ENCODE data around the gene ANK2. TPM values are rescaled to one million over a fixed set of nuclear protein-coding genes. Genes with fewer than 3 reads are reported as not detected.

Gene ANK2
- total RNA-seq, 1 experiment from 2014 or later = 5.5 TPM

- Histone ChIP-seq H3K4me3 (ENCODE audit: low read depth in 2 of 2, low read length in 2 of 2) (no peak overlapping the region), H3K4me1 (ENCODE audit: control insufficient read depth, insufficient read depth, low read length) (no peaks in the 10 kb centered on the region), H3K27me3 (ENCODE audit: control insufficient read depth, insufficient read depth, low read length) (no peaks in the 10 kb centered on the region), H3K36me3 (ENCODE audit: control insufficient read depth, insufficient read depth, low read length) (no peaks in the 10 kb centered on the region), H3K9me3 (ENCODE audit: control insufficient read depth, insufficient read depth, low read depth, low read length) (no peaks in the 10 kb centered on the region), H3K27ac (ENCODE audit: low read length) (no peak overlapping the region)
- intact Hi-C loops (cut with micrococcal nuclease; ENCODE audit: unreplicated experiment) (no loop called here), in situ Hi-C loops (cut with HindIII; ENCODE audit: low pct_unique_long_range_greater_than_20kb, low sequenced_read_pairs) (no loop called here)
- BruUV-seq (replicated peaks) = no TSS peak
- POLR2A ChIA-PET = no interaction called here
- ATAC-seq (no peak), DNase-seq (ENCODE audit: low read depth, low spot score) (no peak)
- TF ChIP-seq SIN3A (IDR thresholded peaks at IDR 0.05; ENCODE audit: borderline replicate concordance, insufficient read depth, low read depth, low read length) (no peak), REST (IDR thresholded peaks at IDR 0.05; ENCODE audit: insufficient read depth in 1 of 2, low read depth in 2 of 2, low read length in 1 of 2) (no peak), CTCF (IDR thresholded peaks at IDR 0.05) (no peak), POLR2AphosphoS5 (IDR thresholded peaks at IDR 0.05; ENCODE audit: low read depth, low read length) (no peak), TCF7L2 (IDR thresholded peaks at IDR 0.05; ENCODE audit: low read depth, low read length) (no peak)
- CTCF ChIA-PET = no interaction called here
Measured at GRCh38 chr4:113170115-113170804, 120.8 kb downstream of the ANK2 start.

- H3K9me3 ChIP-seq (ENCODE audit: control insufficient read depth, insufficient read depth, low read depth, low read length) = no peaks in the 10 kb centered on the region
- H3K36me3 ChIP-seq (ENCODE audit: control insufficient read depth, insufficient read depth, low read length) = no peaks in the 10 kb centered on the region
- no peak overlapping the region for H3K27ac ChIP-seq (ENCODE audit: low read length)
- no peaks in the 10 kb centered on the region for H3K27me3 ChIP-seq (ENCODE audit: control insufficient read depth, insufficient read depth, low read length)
- intact Hi-C loops (cut with micrococcal nuclease; ENCODE audit: unreplicated experiment) = no loop called here
- no TSS peak for BruUV-seq (replicated peaks)
- ATAC-seq (no peak), DNase-seq (ENCODE audit: low read depth, low spot score) (no peak)
- H3K4me3 ChIP-seq (ENCODE audit: low read depth in 2 of 2, low read length in 2 of 2) = no peak overlapping the region
- H3K4me1 ChIP-seq (ENCODE audit: control insufficient read depth, insufficient read depth, low read length) = no peaks in the 10 kb centered on the region
- ChIA-PET POLR2A (no interaction called here), CTCF (no interaction called here)
- in situ Hi-C loops (cut with HindIII; ENCODE audit: low pct_unique_long_range_greater_than_20kb, low sequenced_read_pairs) = no loop called here
- no peak for TF ChIP-seq TCF7L2 (IDR thresholded peaks at IDR 0.05; ENCODE audit: low read depth, low read length)
- no peak for TF ChIP-seq POLR2AphosphoS5 (IDR thresholded peaks at IDR 0.05; ENCODE audit: low read depth, low read length)
- no peak for TF ChIP-seq CTCF (IDR thresholded peaks at IDR 0.05)
- no peak for TF ChIP-seq REST (IDR thresholded peaks at IDR 0.05; ENCODE audit: insufficient read depth in 1 of 2, low read depth in 2 of 2, low read length in 1 of 2)
- TF ChIP-seq SIN3A (IDR thresholded peaks at IDR 0.05; ENCODE audit: borderline replicate concordance, insufficient read depth, low read depth, low read length) = no peak
Measured at GRCh38 chr4:113170805-113171468, 121.5 kb downstream of the ANK2 start.

Measured in Panc1 (cell line).